Kidney (tissue), 14 donors: ENCODE data around the gene IL10RA. TPM values are rescaled to one million over a fixed set of nuclear protein-coding genes. Genes with fewer than 3 reads are reported as not detected.

ENCODE experiments used
- DNase-seq, 5 donors: peaks; one replicate each; pipeline ENCODE4 v3.0.0-alpha.2; 2013 to 2020
- FAIRE-seq: peaks from 2 replicates; lab custom pipeline; 2012; peaks lifted over from hg19 to GRCh38; lab: Jason Lieb, UNC
- H3K27ac ChIP-seq, 2 donors: one replicate each; pipeline ENCODE4 v1.7.0; 2013; ENCODE audit warnings: low read depth in 2 of 2, low read length in 2 of 2, inconsistent platforms in 1 of 2
- H3K27me3 ChIP-seq: one replicate; pipeline ENCODE4 v1.7.1; 2013; ENCODE audit warnings: low read length, inconsistent platforms; ENCODE audit not compliant: control insufficient read depth, insufficient read depth
- H3K36me3 ChIP-seq, 3 donors: one replicate each; pipeline versions ENCODE4 v1.7.0 to v1.7.1; 2013; ENCODE audit warnings: low read length in 3 of 3, control low read depth in 1 of 3, inconsistent platforms in 1 of 3; ENCODE audit not compliant: insufficient read depth in 3 of 3, control insufficient read depth in 2 of 3
- H3K4me1 ChIP-seq, 3 donors: one replicate each; pipeline versions ENCODE4 v1.7.0 to v1.7.1; 2013; ENCODE audit warnings: low read length in 3 of 3, inconsistent platforms in 1 of 3, low read depth in 1 of 3; ENCODE audit not compliant: control insufficient read depth in 2 of 3, insufficient read depth in 2 of 3
- H3K4me3 ChIP-seq, 3 donors: one replicate each; pipeline versions ENCODE4 v1.7.0 to v1.8.1; 2013; ENCODE audit warnings: low read length in 3 of 3, control low read depth in 1 of 3, inconsistent platforms in 1 of 3
- H3K9ac ChIP-seq, 3 donors: one replicate each; pipeline versions ENCODE4 v1.7.0 to v1.7.1; 2013; ENCODE audit warnings: low read length in 3 of 3, control low read depth in 1 of 3, inconsistent platforms in 1 of 3
- H3K9me3 ChIP-seq, 3 donors: one replicate each; pipeline versions ENCODE4 v1.7.0 to v1.7.1; 2013; ENCODE audit warnings: low read length in 3 of 3, control low read depth in 1 of 3, inconsistent platforms in 1 of 3; ENCODE audit not compliant: control insufficient read depth in 2 of 3, insufficient read depth in 1 of 3
- CTCF ChIP-seq: IDR thresholded peaks from 3 replicates; pipeline ENCODE4 v1.5.1; 2012; ENCODE audit warnings: mild to moderate bottlenecking, moderate library complexity, borderline replicate concordance; ENCODE audit not compliant: insufficient read depth; ENCODE audit errors: extremely low read depth
- intact Hi-C: fragments of 100-400 bp; cut with DNase I; formaldehyde crosslinking; loops from one replicate; pipeline ENCODE4 v1.11.1; 2022
- polyA plus RNA-seq: library from polyadenylated mRNA; stranded (reverse); fragments of 350-450 nt; fragmentation: Illumina TruSeq; extraction: RNeasy Lipid Tissue Mini Kit (QIAGEN cat#74804); gene quantifications from one replicate; pipeline ENCODE4 v1.2.3, GENCODE V29; 2014; ENCODE audit warnings: low read depth, low replicate concordance; ENCODE audit not compliant: insufficient read depth
- total RNA-seq: library from RNA; stranded (reverse); fragmentation: NEBNext Ultra II Directional; extraction: Animal tissue kit (Norgen Biotek cat#: 25700); gene quantifications from one replicate; pipeline ENCODE4 v1.2.1, GENCODE V29; 2021
- donor health status: control.
- donor health status: control.
- donor health status: control.
- donor health status: control.
- donor health status: control.
- donor health status: DM: yes; HTN: yes; CAD: no.
- donor health status: Normal renal cell carcinoma (clear cell type).

Gene IL10RA
- total and polyA plus RNA-seq, 2 donors from 2014 or later: 1.8 to 37.2 TPM

GRCh38 chr11:117960406-117960805 lies 25.8 kb upstream of the IL10RA start:
- Histone ChIP-seq H3K27ac (no peak overlapping the region), H3K4me1 (no peaks in the 10 kb centered on the region), H3K9me3 (no peaks in the 10 kb centered on the region), H3K27me3 (no peaks in the 10 kb centered on the region), H3K4me3 (no peak overlapping the region), H3K9ac (no peak overlapping the region), H3K36me3 (no peaks in the 10 kb centered on the region)
- intact Hi-C loops: no loop called here
- DNase-seq (no peak), FAIRE-seq (no peak)
- TF ChIP-seq CTCF: no peak

- FAIRE-seq (no peak), DNase-seq (no peak)
- Histone ChIP-seq H3K36me3 (no peaks in the 10 kb centered on the region), H3K9me3 (no peaks in the 10 kb centered on the region), H3K9ac (no peak overlapping the region), H3K27ac (no peak overlapping the region), H3K4me1 (no peaks in the 10 kb centered on the region), H3K27me3 (no peaks in the 10 kb centered on the region), H3K4me3 (no peak overlapping the region)
- intact Hi-C loops: no loop called here
- TF ChIP-seq CTCF: no peak
These were observed 24.3 kb upstream of the IL10RA start for GRCh38 chr11:117961896-117962295.

- FAIRE-seq (no peak), DNase-seq (no peak)
- no peaks in the 10 kb centered on the region for H3K9me3 ChIP-seq
- no peak for TF ChIP-seq CTCF
- no peak overlapping the region for H3K27ac ChIP-seq
- H3K4me1 ChIP-seq: no peaks in the 10 kb centered on the region
- no peaks in the 10 kb centered on the region for H3K36me3 ChIP-seq
- H3K9ac ChIP-seq: no peak overlapping the region
- no peaks in the 10 kb centered on the region for H3K27me3 ChIP-seq
- intact Hi-C loops: no loop called here
- H3K4me3 ChIP-seq: no peak overlapping the region
These were observed 23.4 kb upstream of the IL10RA start for GRCh38 chr11:117962826-117963225.

DNA sequence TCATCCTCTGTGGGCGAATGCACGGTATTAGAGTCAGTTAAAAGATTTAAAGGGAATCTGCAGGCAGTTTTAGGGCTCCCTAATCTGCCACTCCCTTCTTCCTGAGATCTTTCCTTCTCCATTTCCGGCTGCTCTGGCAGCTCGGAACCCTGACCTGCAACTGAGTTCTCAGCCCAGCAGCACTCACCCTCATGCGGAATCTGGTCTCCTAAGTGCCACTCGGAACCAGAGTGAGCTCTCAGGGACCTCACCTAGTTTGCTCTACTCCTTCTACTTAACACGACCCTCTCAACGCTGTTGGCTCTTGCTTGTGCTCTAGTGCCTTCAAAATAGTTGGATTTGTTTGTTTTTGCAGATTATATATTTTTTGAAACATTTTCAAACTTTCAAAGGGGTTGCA lies 19.3 kb upstream of the IL10RA start:
- H3K27ac ChIP-seq: no peak overlapping the region
- no peak for TF ChIP-seq CTCF
- intact Hi-C loops: no loop called here
- H3K36me3 ChIP-seq: no peaks in the 10 kb centered on the region
- no peak for FAIRE-seq
- H3K9ac ChIP-seq: no peak overlapping the region
- DNase-seq: no peak
- no peaks in the 10 kb centered on the region for H3K27me3 ChIP-seq
- H3K4me1 ChIP-seq: no peaks in the 10 kb centered on the region
- H3K4me3 ChIP-seq: no peak overlapping the region
- H3K9me3 ChIP-seq: no peaks in the 10 kb centered on the region
